ENCODE measurements around the gene CHST11.

- no peak for TF ChIP-seq CTCF (IDR thresholded peaks at IDR 0.05; ENCODE audit: low read depth, low read length, poor library complexity, severe bottlenecking)
- no peak for TF ChIP-seq EZH2phosphoT487 (IDR thresholded peaks at IDR 0.05; ENCODE audit: borderline replicate concordance, low read length)
Measured at GRCh38 chr12:104641862-104642261, 185.1 kb downstream of the CHST11 start.

Measured in DOHH2 (cell line).